ENCODE measurements around the gene TKTL2.
"Not testable (repeated sequence)": the region's sequence is repeated elsewhere in the genome, so short reads cannot be mapped to it uniquely, and the experiment has no call there.

Gene TKTL2

GRCh38 chr4:163473576-163473975, at the start of gene TKTL2:
Gene TKTL2, minus strand, starts transcription at chr4:163473754. Its CDS starts 20 bp downstream, at chr4:163473734.
- no peak for DNase-seq

- DNase-seq: no peak
Observed at GRCh38 chr4:163515198-163515597, 41.6 kb upstream of the TKTL2 start.

- DNase-seq: no peak
Observed at GRCh38 chr4:163505374-163505773, 31.8 kb upstream of the TKTL2 start.

GRCh38 chr4:163500586-163500985, 27.0 kb upstream of the TKTL2 start:
- no peak for DNase-seq

- DNase-seq: no peak
Observed at GRCh38 chr4:163495900-163496299, 22.3 kb upstream of the TKTL2 start.

- peak; percentile 91 for DNase-seq
Observed at GRCh38 chr4:163494360-163495241, 21.0 kb upstream of the TKTL2 start, which contains the start of gene TMA16. Gene TMA16, plus strand, starts transcription at chr4:163494690. Its CDS starts 112 bp downstream, at chr4:163494802.

- no peak for DNase-seq
Observed at GRCh38 chr4:163493643-163494359, 20.2 kb upstream of the TKTL2 start.

GRCh38 chr4:163492951-163493504, 19.5 kb upstream of the TKTL2 start:
- DNase-seq: no peak

GRCh38 chr4:163489929-163490328, 16.4 kb upstream of the TKTL2 start:
- DNase-seq: no peak

GRCh38 chr4:163486321-163486720, 12.8 kb upstream of the TKTL2 start:
- no peak for DNase-seq

- DNase-seq: no peak
Observed at GRCh38 chr4:163485589-163485988, 12.0 kb upstream of the TKTL2 start.

GRCh38 chr4:163484906-163485305, 11.4 kb upstream of the TKTL2 start:
- no peak for DNase-seq

GRCh38 chr4:163482190-163482589, 8.6 kb upstream of the TKTL2 start:
- DNase-seq: no peak

GRCh38 chr4:163476761-163477438, 3.3 kb upstream of the TKTL2 start:
- no peak for DNase-seq

GRCh38 chr4:163474027-163474426, 473 bp upstream of the TKTL2 start:
- DNase-seq: no peak

GRCh38 chr4:163473130-163473529, 424 bp downstream of the TKTL2 start:
- DNase-seq: no peak

- no peak for DNase-seq
Observed at GRCh38 chr4:163470391-163470790, 3.2 kb downstream of the TKTL2 start.

- no peak for DNase-seq
Observed at GRCh38 chr4:163467082-163467770, 6.3 kb downstream of the TKTL2 start.

- no peak for DNase-seq
Observed at GRCh38 chr4:163462556-163462955, 11.0 kb downstream of the TKTL2 start.

- no peak for DNase-seq
Observed at GRCh38 chr4:163448540-163449203, 24.9 kb downstream of the TKTL2 start.

GRCh38 chr4:163447481-163447880, 26.1 kb downstream of the TKTL2 start:
- DNase-seq: no peak

GRCh38 chr4:163447023-163447422, 26.5 kb downstream of the TKTL2 start:
- DNase-seq: not testable (repeated sequence)
